ENCODE results near the gene NMT1. TPM values are rescaled to one million over a fixed set of nuclear protein-coding genes. Genes with fewer than 3 reads are reported as not detected.

The NMT1 gene
- total RNA-seq, 4 donors from 2014 or later: 16.1 to 83.8 (median 43.4) TPM

- no peak overlapping the region for H3K4me3 ChIP-seq
- H3K4me1 ChIP-seq: peaks cover 0 to 11% (median 0%) of the 10 kb centered on the region in 4 donors
- intact Hi-C loops (cut with DNase I; ENCODE audit: low total_unique reads) (no loop called here), in situ Hi-C loops (cut with MboI; ENCODE audit: low pct_ligation_motif_present in 1 of 4, low pct_unique_long_range_greater_than_20kb in 1 of 4, low sequenced_read_pairs in 3 of 4) (no loop called here)
- no peaks in the 10 kb centered on the region for H3K27me3 ChIP-seq
- DNase-seq: no peak
- WGBS, 2 donors (ENCODE audit: low coverage in 1 of 2): 75 to 80% methylated on average over 9 to 11 of the region's 11 CpGs
- no peak overlapping the region for H3K27ac ChIP-seq
- no peaks in the 10 kb centered on the region for H3K9me3 ChIP-seq
- TF ChIP-seq POLR2AphosphoS5 (IDR thresholded peaks at IDR 0.05) (no peak), POLR2A (IDR thresholded peaks at IDR 0.05) (no peak), CTCF (IDR thresholded peaks at IDR 0.05) (no peak), EP300 (IDR thresholded peaks at IDR 0.05; ENCODE audit: low read depth) (no peak)
- H3K36me3 ChIP-seq: peaks cover 0 to 8% (median 0%) of the 10 kb centered on the region in 4 donors
These were observed 54.8 kb downstream of the NMT1 start for GRCh38 chr17:45115871-45116270.

GRCh38 chr17:45116434-45117016 is 55.4 kb downstream of the NMT1 start:
- DNase-seq: no peak
- no peaks in the 10 kb centered on the region for H3K9me3 ChIP-seq
- WGBS, 2 donors (ENCODE audit: low coverage in 1 of 2): 78 to 87% methylated on average over 6 to 10 of the region's 10 CpGs
- no peaks in the 10 kb centered on the region for H3K27me3 ChIP-seq
- in situ Hi-C loops (cut with MboI; ENCODE audit: low pct_ligation_motif_present in 1 of 4, low pct_unique_long_range_greater_than_20kb in 1 of 4, low sequenced_read_pairs in 3 of 4): no loop called here
- no peak overlapping the region for H3K27ac ChIP-seq
- H3K4me3 ChIP-seq: no peak overlapping the region
- intact Hi-C loops (cut with DNase I; ENCODE audit: low total_unique reads): no loop called here
- no peak for TF ChIP-seq POLR2A (IDR thresholded peaks at IDR 0.05)
- TF ChIP-seq EP300 (IDR thresholded peaks at IDR 0.05; ENCODE audit: low read depth): no peak
- TF ChIP-seq POLR2AphosphoS5 (IDR thresholded peaks at IDR 0.05): no peak
- TF ChIP-seq CTCF (IDR thresholded peaks at IDR 0.05): no peak
- peaks cover 0 to 8% (median 0%) of the 10 kb centered on the region in 4 donors for H3K36me3 ChIP-seq
- H3K4me1 ChIP-seq: peaks cover 0 to 5% (median 0%) of the 10 kb centered on the region in 4 donors

GRCh38 chr17:45117334-45117733 is 56.2 kb downstream of the NMT1 start:
- WGBS, 2 donors (ENCODE audit: low coverage in 1 of 2): 91% methylated on average over 4 of the region's 4 CpGs; no CpG with 5 or more reads in 1 of the 2 donors
- Histone ChIP-seq H3K36me3 (peaks cover 0 to 8% (median 0%) of the 10 kb centered on the region in 4 donors), H3K9me3 (no peaks in the 10 kb centered on the region), H3K27ac (no peak overlapping the region), H3K4me3 (no peak overlapping the region), H3K27me3 (no peaks in the 10 kb centered on the region), H3K4me1 (peaks cover 4 to 6% (median 5%) of the 10 kb centered on the region in 4 donors)
- intact Hi-C loops (cut with DNase I; ENCODE audit: low total_unique reads): no loop called here
- TF ChIP-seq POLR2AphosphoS5 (IDR thresholded peaks at IDR 0.05) (no peak), CTCF (IDR thresholded peaks at IDR 0.05) (no peak), POLR2A (IDR thresholded peaks at IDR 0.05) (no peak), EP300 (IDR thresholded peaks at IDR 0.05; ENCODE audit: low read depth) (no peak)
- in situ Hi-C loops (cut with MboI; ENCODE audit: low pct_ligation_motif_present in 1 of 4, low pct_unique_long_range_greater_than_20kb in 1 of 4, low sequenced_read_pairs in 3 of 4): no loop called here
- no peak for DNase-seq

GRCh38 chr17:45117848-45118646 is 56.9 kb downstream of the NMT1 start:
- H3K27me3 ChIP-seq: no peaks in the 10 kb centered on the region
- DNase-seq: no peak
- H3K4me1 ChIP-seq: peaks cover 10 to 13% (median 12%) of the 10 kb centered on the region in 4 donors
- H3K36me3 ChIP-seq: peaks cover 0 to 8% (median 0%) of the 10 kb centered on the region in 4 donors
- in situ Hi-C loops (cut with MboI; ENCODE audit: low pct_ligation_motif_present in 1 of 4, low pct_unique_long_range_greater_than_20kb in 1 of 4, low sequenced_read_pairs in 3 of 4): no loop called here
- TF ChIP-seq POLR2AphosphoS5 (IDR thresholded peaks at IDR 0.05) (no peak), POLR2A (IDR thresholded peaks at IDR 0.05) (no peak), CTCF (IDR thresholded peaks at IDR 0.05) (no peak), EP300 (IDR thresholded peaks at IDR 0.05; ENCODE audit: low read depth) (no peak)
- intact Hi-C loops (cut with DNase I; ENCODE audit: low total_unique reads): no loop called here
- no peak overlapping the region for H3K27ac ChIP-seq
- no peaks in the 10 kb centered on the region for H3K9me3 ChIP-seq
- no peak overlapping the region for H3K4me3 ChIP-seq
- WGBS, 2 donors (ENCODE audit: low coverage in 1 of 2): 95 to 100% methylated on average over 4 to 20 of the region's 20 CpGs
